HG02852 (cell line): ENCODE results near the gene ADAD2.

ENCODE experiments used
- ATAC-seq: cut with Tn5 transposase; IDR thresholded peaks from one replicate; pipeline ENCODE4 v1.9.1; 2021; ENCODE audit warnings: mild to moderate bottlenecking, moderate library complexity; ENCODE audit not compliant: unreplicated experiment

Gene ADAD2

GRCh38 chr16:84190731-84191388, at the start of gene ADAD2:
Gene ADAD2 (plus strand): TSS chr16:84191157. CDS start chr16:84191231, 74 bp downstream.
- ATAC-seq: no peak

- no peak for ATAC-seq
Measured at GRCh38 chr16:84143081-84143480, 47.9 kb upstream of the ADAD2 start.

DNA sequence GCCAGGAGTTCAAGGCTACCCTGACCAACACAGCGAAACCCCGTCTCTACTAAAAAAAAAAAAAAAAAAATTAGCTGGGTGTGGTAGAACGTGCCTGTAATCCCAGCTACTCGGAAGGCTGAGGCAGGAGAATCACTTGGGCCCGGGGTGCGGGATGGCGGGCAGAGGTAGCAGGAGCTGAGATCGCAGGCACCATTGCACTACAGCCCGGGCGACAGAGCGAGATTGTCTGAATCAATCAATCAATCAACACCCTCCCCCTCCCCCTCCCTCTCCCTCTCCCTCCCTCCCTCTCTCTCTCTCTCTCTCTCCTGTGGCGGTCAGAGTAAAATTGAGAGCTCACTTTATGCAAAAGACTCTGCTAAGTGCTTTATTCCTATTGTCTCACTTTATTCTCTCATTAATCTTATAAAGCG, 47.2 kb upstream of the ADAD2 start:
- ATAC-seq: no peak

DNA sequence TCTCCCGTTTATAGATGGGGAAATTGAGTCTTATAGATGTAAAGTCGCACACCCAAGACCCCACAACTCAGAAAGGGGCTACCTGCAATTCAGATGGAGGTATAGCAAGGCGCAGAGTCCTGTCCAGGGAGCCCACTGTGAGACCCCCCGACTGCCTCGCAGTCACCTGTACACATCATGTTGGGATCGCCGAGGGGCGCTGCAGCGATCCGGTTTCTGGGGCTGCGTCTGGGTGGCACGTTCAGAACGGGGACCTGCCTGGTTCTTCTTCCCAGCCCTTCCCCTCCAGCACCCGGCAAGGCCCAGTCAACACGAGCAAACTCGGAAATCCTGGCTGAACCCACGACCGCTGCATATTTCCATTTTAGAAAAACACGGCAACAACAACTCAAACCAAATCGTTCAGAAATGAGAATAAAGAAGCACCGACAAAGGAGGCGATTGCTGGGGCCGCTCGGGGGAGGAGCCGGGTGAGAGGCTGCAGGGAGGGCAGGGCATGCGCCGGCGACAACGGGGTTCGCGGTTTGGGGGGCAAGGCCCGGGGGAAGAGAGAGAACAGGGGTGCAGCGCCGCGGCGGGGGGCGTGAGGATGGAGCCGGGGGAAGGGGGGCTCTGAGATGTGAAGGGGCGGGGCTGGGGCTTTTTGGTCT, 46.6 kb upstream of the ADAD2 start:
- ATAC-seq: no peak

- ATAC-seq: peak; percentile 84
Measured at GRCh38 chr16:84144859-84145639, 45.9 kb upstream of the ADAD2 start, which contains the start of the genes DNAAF1 and HSDL1. Gene DNAAF1 (plus strand): TSS chr16:84145308. CDS start chr16:84145441, 133 bp downstream. Gene HSDL1 (minus strand): TSS chr16:84145177. CDS start chr16:84131321, 13,856 bp downstream.

- ATAC-seq: no peak
Measured at GRCh38 chr16:84150926-84151325, 40.0 kb upstream of the ADAD2 start.

- ATAC-seq: no peak
Measured at GRCh38 chr16:84153660-84154214, 37.2 kb upstream of the ADAD2 start.

DNA sequence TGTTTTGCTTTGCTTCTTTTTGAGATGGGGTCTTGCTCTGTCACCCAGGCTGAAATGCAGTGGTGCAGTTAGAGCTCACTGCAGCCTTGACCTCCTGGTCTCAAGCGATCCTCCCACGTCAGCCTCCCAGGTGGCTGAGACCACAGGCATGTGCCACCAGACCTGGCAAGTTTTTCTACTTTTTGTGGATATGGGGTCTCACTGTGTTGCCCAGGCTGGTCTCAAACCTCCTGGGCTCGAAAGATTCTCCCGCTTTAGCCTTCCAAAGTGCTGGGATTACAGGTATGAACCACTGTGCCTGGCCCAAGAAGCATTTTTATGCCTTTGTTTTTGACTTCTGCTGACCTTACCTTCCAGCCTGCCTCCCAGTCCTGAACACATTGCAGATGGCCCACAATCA, 35.7 kb upstream of the ADAD2 start:
- no peak for ATAC-seq

DNA sequence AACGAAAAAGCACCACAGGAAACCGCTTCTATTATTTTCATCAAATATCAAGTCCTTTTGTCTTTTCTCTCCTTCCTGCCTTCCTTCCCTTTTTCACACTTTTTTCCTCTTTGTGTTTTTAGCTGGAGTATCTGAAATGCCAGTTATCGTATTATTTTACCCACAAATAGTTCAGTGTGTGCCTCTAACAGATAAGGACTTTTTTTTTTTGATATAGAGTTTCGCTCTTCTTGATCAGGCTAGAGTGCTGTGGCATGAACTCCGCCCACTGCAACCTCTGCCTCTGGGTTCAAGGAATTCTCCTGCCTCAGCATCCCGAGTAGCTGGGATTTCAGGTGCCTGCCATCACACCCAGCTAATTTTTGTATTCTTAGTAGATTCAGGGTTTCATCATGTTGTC, 35.2 kb upstream of the ADAD2 start:
- ATAC-seq: no peak

DNA sequence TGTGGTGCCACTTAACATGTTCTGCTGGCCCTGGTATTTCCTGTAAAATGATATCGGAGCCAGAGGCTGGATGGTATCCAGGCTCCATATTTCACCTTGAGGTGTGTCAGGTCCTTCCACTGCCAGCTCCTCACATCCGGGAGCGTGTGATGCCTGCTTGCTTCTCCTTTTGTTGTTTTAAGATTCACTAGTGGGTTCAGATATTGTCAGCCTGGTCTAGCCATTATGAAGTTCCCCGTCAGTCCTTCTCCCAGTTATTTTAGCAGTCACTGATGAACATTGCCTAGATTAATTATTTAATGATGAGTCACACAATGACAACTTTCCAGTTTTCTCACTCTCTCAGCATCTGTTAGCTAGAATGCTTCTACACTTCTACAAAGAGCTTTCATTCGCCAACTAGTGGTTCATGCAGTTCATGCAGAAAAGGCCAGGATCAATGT, 34.6 kb upstream of the ADAD2 start:
- ATAC-seq: no peak

DNA sequence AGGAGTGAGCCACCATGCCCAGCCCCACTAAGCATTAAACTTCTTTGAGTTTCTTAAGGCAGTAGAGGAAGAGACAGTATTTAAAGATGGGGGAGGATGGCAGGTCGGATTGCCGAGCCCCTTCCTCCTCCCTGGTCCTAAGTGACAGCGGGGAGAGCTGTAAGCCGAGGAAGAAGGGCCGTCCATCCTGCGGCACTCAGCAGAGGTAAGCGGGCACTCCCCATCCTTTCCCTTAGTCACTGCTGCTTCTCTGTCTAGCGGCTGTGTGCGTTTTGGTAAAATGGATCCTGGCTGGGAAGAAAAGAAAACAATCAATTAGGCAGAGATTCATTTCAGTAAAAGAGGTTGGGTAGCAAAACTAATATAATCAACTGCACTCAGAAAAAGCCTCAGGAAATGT, 31.9 kb upstream of the ADAD2 start:
- no peak for ATAC-seq

DNA sequence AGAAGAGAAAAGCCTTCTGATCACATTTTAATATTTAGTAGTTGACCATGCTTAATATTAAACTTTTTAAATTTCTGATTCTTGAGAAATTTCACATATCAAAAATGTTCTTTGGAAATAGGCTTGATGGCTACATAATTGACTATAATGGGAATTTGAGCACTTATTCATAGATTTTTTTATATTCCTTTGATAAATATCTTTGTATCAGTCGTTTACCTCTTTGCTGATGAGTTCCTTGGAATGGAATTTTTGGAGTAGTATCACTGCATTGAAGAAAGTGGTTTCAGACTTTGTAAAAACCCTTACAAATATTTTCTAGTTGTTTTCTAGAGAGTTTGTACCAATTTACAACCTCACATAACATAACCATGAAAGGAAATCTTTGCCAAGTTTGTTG, 31.2 kb upstream of the ADAD2 start:
- no peak for ATAC-seq

DNA sequence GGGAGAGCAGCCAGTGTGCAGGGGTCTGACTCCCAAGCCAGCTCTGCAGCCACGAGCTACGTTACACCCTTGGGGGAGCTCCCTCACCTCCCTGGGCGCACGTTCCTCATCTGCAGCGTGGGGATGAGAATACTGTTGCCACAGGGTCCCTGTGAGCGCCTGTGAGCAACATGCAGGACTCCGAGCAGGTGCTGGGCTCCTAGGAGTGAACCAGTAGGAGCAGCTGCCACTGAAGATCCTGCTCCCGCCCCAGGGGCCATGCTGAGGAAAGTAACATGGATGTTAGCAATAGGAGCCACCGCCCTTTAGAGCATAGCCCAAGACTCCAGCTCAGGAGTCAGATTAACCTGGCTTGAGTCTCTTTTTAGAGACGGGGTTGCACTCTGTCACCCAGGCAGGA, 29.9 kb upstream of the ADAD2 start:
- no peak for ATAC-seq

- ATAC-seq: no peak
Measured at GRCh38 chr16:84161801-84162200, 29.2 kb upstream of the ADAD2 start.

GRCh38 chr16:84165746-84166145, 25.2 kb upstream of the ADAD2 start:
- no peak for ATAC-seq

GRCh38 chr16:84166796-84167695, 23.9 kb upstream of the ADAD2 start:
- no peak for ATAC-seq

- no peak for ATAC-seq
Measured at GRCh38 chr16:84169765-84170310, 21.1 kb upstream of the ADAD2 start.

GRCh38 chr16:84174396-84174795, 16.6 kb upstream of the ADAD2 start:
- no peak for ATAC-seq

DNA sequence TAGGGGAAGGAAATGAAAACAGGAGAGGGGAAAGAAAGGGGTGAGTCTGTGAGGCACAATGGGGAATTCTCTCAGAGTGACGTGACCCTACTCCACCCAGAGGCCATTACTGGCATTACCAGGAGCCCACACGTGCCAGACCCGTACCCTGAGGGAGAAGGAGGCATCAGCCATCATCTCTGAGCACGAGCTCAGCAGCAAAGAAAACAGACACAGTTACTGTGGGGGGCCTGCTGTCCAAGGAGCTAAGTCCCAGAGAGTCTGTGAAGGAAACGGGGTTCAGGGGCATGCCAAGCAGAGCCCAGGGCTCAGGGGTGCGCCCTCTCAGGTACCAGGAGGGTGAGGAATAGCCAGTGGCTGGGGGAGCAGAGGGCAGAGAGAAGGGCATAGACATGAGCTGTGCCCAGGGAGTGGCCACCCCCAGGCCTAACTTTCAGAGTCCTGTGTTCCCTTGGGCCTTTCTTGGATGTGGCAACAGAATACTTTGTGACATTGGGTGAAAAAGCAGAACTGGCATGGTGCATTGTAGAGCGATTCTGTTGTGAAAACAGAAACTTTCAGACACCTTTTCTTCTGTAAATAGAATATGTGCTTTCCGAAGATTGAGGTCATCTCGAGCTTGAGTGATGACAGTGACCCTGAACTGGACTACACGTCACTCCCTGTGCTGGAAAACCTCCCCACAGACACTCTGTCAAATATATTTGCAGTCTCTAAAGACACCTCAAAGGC, 15.4 kb upstream of the ADAD2 start:
- ATAC-seq: peak; percentile 68
